Measurements from ENCODE around the gene IL23R.

Gene IL23R

DNA sequence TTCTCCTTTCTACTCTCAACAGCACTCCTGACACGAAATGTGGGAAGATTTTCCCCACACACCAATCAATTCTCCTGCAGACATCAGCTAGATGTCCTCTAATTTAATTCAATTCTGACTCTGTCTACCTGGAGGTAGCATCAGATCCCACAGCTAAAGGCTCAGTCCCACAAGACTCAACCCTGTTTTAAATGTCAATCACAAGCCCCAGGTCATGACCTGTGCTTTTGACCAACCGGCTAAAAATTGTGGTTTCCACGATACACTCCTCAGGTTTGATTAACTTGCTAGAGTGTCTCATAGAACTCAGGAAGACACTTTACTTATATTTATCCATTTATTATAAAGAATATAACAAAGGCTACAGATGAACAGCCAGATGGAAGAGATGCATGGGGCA, 27.4 kb downstream of the IL23R start:
- H3K4me3 ChIP-seq (ENCODE audit: low read depth, low read length, poor library complexity, severe bottlenecking): no peak overlapping the region
- no peaks in the 10 kb centered on the region for H3F3A ChIP-seq (ENCODE audit: insufficient read depth, low read length)
- H3K9ac ChIP-seq (ENCODE audit: low read length): no peak overlapping the region
- no peak overlapping the region for H2AFZ ChIP-seq (ENCODE audit: low read length)
- H3K9me3 ChIP-seq (ENCODE audit: low read length): no peaks in the 10 kb centered on the region
- no peak overlapping the region for H3K27ac ChIP-seq (ENCODE audit: low read depth, low read length, poor library complexity, severe bottlenecking)
- H3K27me3 ChIP-seq (ENCODE audit: insufficient read depth, low read length): no peaks in the 10 kb centered on the region
- no peaks in the 10 kb centered on the region for H4K20me1 ChIP-seq (ENCODE audit: insufficient read depth, low read length)
- no peaks in the 10 kb centered on the region for H3K36me3 ChIP-seq (ENCODE audit: insufficient read depth, low read length)
- H3K4me1 ChIP-seq (ENCODE audit: insufficient read depth, low read length, severe bottlenecking): peaks cover 25% of the 10 kb centered on the region
- no peak overlapping the region for H3K4me2 ChIP-seq (ENCODE audit: low read length)
- H3K9me2 ChIP-seq (ENCODE audit: low read depth, low read length): no peaks in the 10 kb centered on the region
- TF ChIP-seq EZH2 (IDR thresholded peaks at IDR 0.05; ENCODE audit: borderline replicate concordance, low read length) (no peak), CTCF (IDR thresholded peaks at IDR 0.05; ENCODE audit: low read length) (no peak)
- H3K79me2 ChIP-seq (ENCODE audit: insufficient read depth, low read length): no peaks in the 10 kb centered on the region

- Histone ChIP-seq H3K27me3 (ENCODE audit: insufficient read depth, low read length) (no peaks in the 10 kb centered on the region), H3K79me2 (ENCODE audit: insufficient read depth, low read length) (no peaks in the 10 kb centered on the region), H3K27ac (ENCODE audit: low read depth, low read length, poor library complexity, severe bottlenecking) (peak overlapping the region; percentile 28), H3K9me2 (ENCODE audit: low read depth, low read length) (no peaks in the 10 kb centered on the region), H2AFZ (ENCODE audit: low read length) (no peak overlapping the region), H3K9me3 (ENCODE audit: low read length) (no peaks in the 10 kb centered on the region), H3K9ac (ENCODE audit: low read length) (no peak overlapping the region), H4K20me1 (ENCODE audit: insufficient read depth, low read length) (no peaks in the 10 kb centered on the region), H3F3A (ENCODE audit: insufficient read depth, low read length) (no peaks in the 10 kb centered on the region), H3K4me3 (ENCODE audit: low read depth, low read length, poor library complexity, severe bottlenecking) (no peak overlapping the region), H3K4me1 (ENCODE audit: insufficient read depth, low read length, severe bottlenecking) (peaks cover 25% of the 10 kb centered on the region), H3K4me2 (ENCODE audit: low read length) (peak overlapping the region; percentile 12; the same call in 1 of the 2 replicates), H3K36me3 (ENCODE audit: insufficient read depth, low read length) (no peaks in the 10 kb centered on the region)
- TF ChIP-seq CTCF (IDR thresholded peaks at IDR 0.05; ENCODE audit: low read length) (no peak), EZH2 (IDR thresholded peaks at IDR 0.05; ENCODE audit: borderline replicate concordance, low read length) (no peak)
Measured at GRCh38 chr1:67194209-67194863, 28.1 kb downstream of the IL23R start.

DNA sequence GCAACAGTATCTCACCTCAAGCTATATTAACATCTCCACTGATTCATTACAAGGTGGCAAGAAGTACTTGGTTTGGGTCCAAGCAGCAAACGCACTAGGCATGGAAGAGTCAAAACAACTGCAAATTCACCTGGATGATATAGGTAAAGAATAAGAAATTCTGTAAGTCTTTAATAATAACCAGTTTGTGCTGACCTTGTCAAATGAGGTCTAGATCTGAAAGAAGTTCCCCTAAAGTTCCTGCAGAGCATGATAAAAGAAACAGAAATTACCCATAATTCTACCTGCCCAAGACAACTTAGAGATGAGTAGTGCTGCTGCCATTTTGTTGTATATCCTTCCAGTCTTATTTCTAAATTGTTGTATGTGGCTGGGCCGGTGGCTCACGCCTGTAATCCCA, 34.5 kb downstream of the IL23R start:
- Histone ChIP-seq H3K79me2 (ENCODE audit: insufficient read depth, low read length) (no peaks in the 10 kb centered on the region), H4K20me1 (ENCODE audit: insufficient read depth, low read length) (no peaks in the 10 kb centered on the region), H3K9me2 (ENCODE audit: low read depth, low read length) (no peaks in the 10 kb centered on the region), H3K4me2 (ENCODE audit: low read length) (no peak overlapping the region), H3K4me1 (ENCODE audit: insufficient read depth, low read length, severe bottlenecking) (no peaks in the 10 kb centered on the region), H3K27me3 (ENCODE audit: insufficient read depth, low read length) (no peaks in the 10 kb centered on the region), H3K9ac (ENCODE audit: low read length) (no peak overlapping the region), H3K9me3 (ENCODE audit: low read length) (no peaks in the 10 kb centered on the region), H3F3A (ENCODE audit: insufficient read depth, low read length) (no peaks in the 10 kb centered on the region), H3K27ac (ENCODE audit: low read depth, low read length, poor library complexity, severe bottlenecking) (no peak overlapping the region), H3K4me3 (ENCODE audit: low read depth, low read length, poor library complexity, severe bottlenecking) (no peak overlapping the region), H3K36me3 (ENCODE audit: insufficient read depth, low read length) (no peaks in the 10 kb centered on the region), H2AFZ (ENCODE audit: low read length) (no peak overlapping the region)
- TF ChIP-seq EZH2 (IDR thresholded peaks at IDR 0.05; ENCODE audit: borderline replicate concordance, low read length) (no peak), CTCF (IDR thresholded peaks at IDR 0.05; ENCODE audit: low read length) (no peak)
